ENCODE results near the gene ENTHD1.
"Not testable (repeated sequence)": the region's sequence is repeated elsewhere in the genome, so short reads cannot be mapped to it uniquely, and the experiment has no call there.

Gene ENTHD1

GRCh38 chr22:39923696-39924095, 30.1 kb upstream of the ENTHD1 start:
- FAIRE-seq: no peak

GRCh38 chr22:39920134-39920743, 26.7 kb upstream of the ENTHD1 start:
- no peak for FAIRE-seq

- FAIRE-seq: no peak
These were observed 24.4 kb upstream of the ENTHD1 start for GRCh38 chr22:39917776-39918495.

- no peak for FAIRE-seq
These were observed 23.7 kb upstream of the ENTHD1 start for GRCh38 chr22:39917197-39917643.

- no peak for FAIRE-seq
These were observed 22.9 kb upstream of the ENTHD1 start for GRCh38 chr22:39916496-39916895.

- FAIRE-seq: no peak
These were observed 21.8 kb upstream of the ENTHD1 start for GRCh38 chr22:39915295-39915726.

- no peak for FAIRE-seq
These were observed 21.0 kb upstream of the ENTHD1 start for GRCh38 chr22:39914584-39914983.

- FAIRE-seq: no peak
These were observed 20.3 kb upstream of the ENTHD1 start for GRCh38 chr22:39913886-39914285.

- FAIRE-seq: no peak
These were observed 19.8 kb upstream of the ENTHD1 start for GRCh38 chr22:39913321-39913720.

GRCh38 chr22:39910876-39911613, 17.5 kb upstream of the ENTHD1 start:
- no peak for FAIRE-seq

GRCh38 chr22:39908737-39909136, 15.2 kb upstream of the ENTHD1 start:
- no peak for FAIRE-seq

- no peak for FAIRE-seq
These were observed 14.6 kb upstream of the ENTHD1 start for GRCh38 chr22:39908136-39908535.

- FAIRE-seq: no peak
These were observed 14.1 kb upstream of the ENTHD1 start for GRCh38 chr22:39907605-39908097.

GRCh38 chr22:39907047-39907446, 13.5 kb upstream of the ENTHD1 start:
- no peak for FAIRE-seq

GRCh38 chr22:39906207-39906606, 12.6 kb upstream of the ENTHD1 start:
- no peak for FAIRE-seq

- no peak for FAIRE-seq
These were observed 12.1 kb upstream of the ENTHD1 start for GRCh38 chr22:39905687-39906086.

GRCh38 chr22:39904862-39905261, 11.3 kb upstream of the ENTHD1 start:
- FAIRE-seq: no peak

- FAIRE-seq: not testable (repeated sequence)
These were observed 10.5 kb upstream of the ENTHD1 start for GRCh38 chr22:39904024-39904423.

- FAIRE-seq: no peak
These were observed 8.1 kb upstream of the ENTHD1 start for GRCh38 chr22:39901565-39902146.

- no peak for FAIRE-seq
These were observed 7.0 kb upstream of the ENTHD1 start, which contains the start of gene GRAP2 for GRCh38 chr22:39900306-39901227. Gene GRAP2 (plus strand): TSS chr22:39901084. CDS start chr22:39947107, 46,023 bp downstream.

- FAIRE-seq: no peak
These were observed 5.4 kb upstream of the ENTHD1 start for GRCh38 chr22:39898997-39899396.

- no peak for FAIRE-seq
These were observed 4.3 kb upstream of the ENTHD1 start for GRCh38 chr22:39897841-39898240.

Measured in G401.6 (cell line).